Suprapubic skin (tissue), 4 donors: ENCODE measurements around the gene SPATS2. TPM values are rescaled to one million over a fixed set of nuclear protein-coding genes. Genes with fewer than 3 reads are reported as not detected.

Source experiments
- DNase-seq, 2 donors: peaks; one replicate each; pipeline ENCODE4 v3.0.0-alpha.2; 2019; ENCODE audit warnings: low spot score in 2 of 2
- H3K27ac ChIP-seq: fragments of 200-600 bp; sonication (generic); one replicate; pipeline ENCODE4 v1.5.1; 2019
- H3K27me3 ChIP-seq: fragments of 200-600 bp; sonication (generic); one replicate; pipeline ENCODE4 v1.5.1; 2019
- H3K36me3 ChIP-seq: fragments of 200-600 bp; sonication (generic); one replicate; pipeline ENCODE4 v1.5.1; 2019
- H3K4me1 ChIP-seq: fragments of 200-600 bp; sonication (generic); one replicate; pipeline ENCODE4 v1.5.1; 2019
- H3K4me3 ChIP-seq: fragments of 200-600 bp; sonication (generic); one replicate; pipeline ENCODE4 v1.5.1; 2019; ENCODE audit warnings: mild to moderate bottlenecking
- H3K9me3 ChIP-seq: fragments of 200-600 bp; sonication (generic); one replicate; pipeline ENCODE4 v1.5.1; 2019
- EP300 ChIP-seq: sonication (generic); formaldehyde crosslinking; IDR thresholded peaks from one replicate; pipeline ENCODE4 v1.6.1; 2017; ENCODE audit warnings: antibody characterized with exemption
- POLR2A ChIP-seq, 2 donors: fragments of 450-650 bp; IDR thresholded peaks; one replicate each; pipeline ENCODE4 v1.6.1; 2017; ENCODE audit warnings: antibody characterized with exemption in 2 of 2, mild to moderate bottlenecking in 2 of 2, moderate library complexity in 2 of 2
- POLR2AphosphoS5 ChIP-seq, 3 donors: sonication (generic); formaldehyde crosslinking; IDR thresholded peaks; one replicate each; pipeline ENCODE4 v1.6.1; 2017; ENCODE audit warnings: antibody characterized with exemption in 3 of 3
- WGBS: methylation state at CpG from one replicate; pipeline ENCODE4 v1.1.5; 2018; 5-methylcytosine and 5-hydroxymethylcytosine counted together
- total RNA-seq, 4 donors: library from RNA; depleted of rRNA; stranded (reverse); fragments of >200 nt; gene quantifications; one replicate each; pipeline ENCODE4 v1.1.0, GENCODE V29; 2016
- TF ChIP-seq, protein P1 (sequence below), 2 donors: fragments of 200-600 bp in 1 of 2; fragments of 450-650 bp in 1 of 2; sonication (generic) in 1 of 2; IDR thresholded peaks; one replicate each; pipeline ENCODE4 v1.5.1; 2016 to 2019; ENCODE audit warnings: antibody characterized with exemption in 2 of 2, mild to moderate bottlenecking in 1 of 2, moderate library complexity in 1 of 2

The SPATS2 gene
- total RNA-seq, 4 donors from 2014 or later, result 22.7 to 42.6 (median 27.2) TPM

- Histone ChIP-seq H3K36me3 (no peaks in the 10 kb centered on the region), H3K9me3 (no peaks in the 10 kb centered on the region), H3K27ac (no peak overlapping the region), H3K4me3 (no peak overlapping the region), H3K4me1 (peaks cover 14% of the 10 kb centered on the region), H3K27me3 (no peaks in the 10 kb centered on the region)
- TF ChIP-seq, protein P1, sequence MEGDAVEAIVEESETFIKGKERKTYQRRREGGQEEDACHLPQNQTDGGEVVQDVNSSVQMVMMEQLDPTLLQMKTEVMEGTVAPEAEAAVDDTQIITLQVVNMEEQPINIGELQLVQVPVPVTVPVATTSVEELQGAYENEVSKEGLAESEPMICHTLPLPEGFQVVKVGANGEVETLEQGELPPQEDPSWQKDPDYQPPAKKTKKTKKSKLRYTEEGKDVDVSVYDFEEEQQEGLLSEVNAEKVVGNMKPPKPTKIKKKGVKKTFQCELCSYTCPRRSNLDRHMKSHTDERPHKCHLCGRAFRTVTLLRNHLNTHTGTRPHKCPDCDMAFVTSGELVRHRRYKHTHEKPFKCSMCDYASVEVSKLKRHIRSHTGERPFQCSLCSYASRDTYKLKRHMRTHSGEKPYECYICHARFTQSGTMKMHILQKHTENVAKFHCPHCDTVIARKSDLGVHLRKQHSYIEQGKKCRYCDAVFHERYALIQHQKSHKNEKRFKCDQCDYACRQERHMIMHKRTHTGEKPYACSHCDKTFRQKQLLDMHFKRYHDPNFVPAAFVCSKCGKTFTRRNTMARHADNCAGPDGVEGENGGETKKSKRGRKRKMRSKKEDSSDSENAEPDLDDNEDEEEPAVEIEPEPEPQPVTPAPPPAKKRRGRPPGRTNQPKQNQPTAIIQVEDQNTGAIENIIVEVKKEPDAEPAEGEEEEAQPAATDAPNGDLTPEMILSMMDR (IDR thresholded peaks at IDR 0.05), result peak; percentile 8 to 17
- no peak for TF ChIP-seq POLR2AphosphoS5 (IDR thresholded peaks at IDR 0.05)
- TF ChIP-seq EP300, result no peak
- no peak for DNase-seq
- WGBS, result 26% methylated on average over 3 of the region's 3 CpGs
Measured at GRCh38 chr12:49357103-49357678, 10.1 kb upstream of the SPATS2 start.

GRCh38 chr12:49358483-49359141 is 8.7 kb upstream of the SPATS2 start:
- Histone ChIP-seq H3K27me3 (no peaks in the 10 kb centered on the region), H3K4me1 (peaks cover 21% of the 10 kb centered on the region), H3K27ac (no peak overlapping the region), H3K9me3 (no peaks in the 10 kb centered on the region), H3K36me3 (no peaks in the 10 kb centered on the region), H3K4me3 (no peak overlapping the region)
- WGBS, result 5% methylated on average over 7 of the region's 7 CpGs
- DNase-seq, result peak in 1 of 2 donors; percentile 44
- TF ChIP-seq POLR2AphosphoS5 (IDR thresholded peaks at IDR 0.05), result no peak
- TF ChIP-seq, protein P1 (IDR thresholded peaks at IDR 0.05), result peak; percentile 51 to 64

DNA sequence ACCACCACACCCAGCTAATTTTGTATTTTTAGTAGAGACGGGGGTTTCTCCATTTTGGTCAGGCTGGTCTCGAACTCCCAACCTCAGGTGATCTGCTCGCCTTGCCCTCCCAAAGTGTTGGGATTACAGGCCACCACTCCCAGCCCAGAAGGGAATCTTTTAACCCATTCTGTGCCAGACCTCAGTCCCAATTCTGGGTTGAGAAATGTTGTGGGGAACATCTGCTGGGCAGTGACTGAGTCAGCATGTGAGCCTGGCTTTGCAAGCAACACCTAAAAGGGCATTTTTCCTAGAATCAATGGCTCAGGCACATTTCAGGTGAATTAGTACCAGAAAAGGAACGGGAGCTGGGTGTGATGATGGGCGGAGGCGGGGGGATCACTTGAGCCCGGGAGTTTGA is 7.6 kb upstream of the SPATS2 start:
- 59% methylated on average over 7 of the region's 7 CpGs for WGBS
- Histone ChIP-seq H3K27ac (no peak overlapping the region), H3K36me3 (no peaks in the 10 kb centered on the region), H3K4me1 (peaks cover 21% of the 10 kb centered on the region), H3K27me3 (no peaks in the 10 kb centered on the region), H3K9me3 (no peaks in the 10 kb centered on the region), H3K4me3 (no peak overlapping the region)
- TF ChIP-seq POLR2AphosphoS5 (IDR thresholded peaks at IDR 0.05) (no peak), POLR2A (IDR thresholded peaks at IDR 0.05) (no peak), EP300 (no peak)
- TF ChIP-seq, protein P1 (IDR thresholded peaks at IDR 0.05), result no peak
- DNase-seq, result no peak

DNA sequence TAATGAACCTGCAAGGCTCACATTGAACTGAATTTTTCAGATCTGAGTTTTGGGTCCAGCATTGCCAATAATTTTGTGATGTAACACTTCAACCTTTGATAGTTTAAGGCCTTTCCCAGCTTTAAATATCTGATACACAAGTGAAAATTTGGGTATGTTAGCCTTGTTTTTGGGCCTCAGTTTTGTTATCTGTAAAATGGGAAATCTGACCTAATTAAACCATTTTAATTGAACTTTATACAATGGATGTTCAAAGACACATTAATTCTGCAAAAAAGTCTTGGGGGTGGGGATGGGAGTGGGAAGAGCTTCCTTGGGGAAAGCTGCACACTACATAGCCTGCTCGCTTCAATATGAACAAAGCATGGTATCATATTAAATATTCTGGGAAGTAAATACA is 5.2 kb upstream of the SPATS2 start:
- Histone ChIP-seq H3K27ac (no peak overlapping the region), H3K9me3 (no peaks in the 10 kb centered on the region), H3K4me3 (no peak overlapping the region), H3K36me3 (no peaks in the 10 kb centered on the region), H3K4me1 (peaks cover 35% of the 10 kb centered on the region), H3K27me3 (no peaks in the 10 kb centered on the region)
- TF ChIP-seq, protein P1 (IDR thresholded peaks at IDR 0.05), result no peak
- TF ChIP-seq POLR2A (IDR thresholded peaks at IDR 0.05) (no peak), EP300 (no peak), POLR2AphosphoS5 (IDR thresholded peaks at IDR 0.05) (no peak)
- DNase-seq, result no peak
- 86% methylated on average over 1 of the region's 1 CpG for WGBS

DNA sequence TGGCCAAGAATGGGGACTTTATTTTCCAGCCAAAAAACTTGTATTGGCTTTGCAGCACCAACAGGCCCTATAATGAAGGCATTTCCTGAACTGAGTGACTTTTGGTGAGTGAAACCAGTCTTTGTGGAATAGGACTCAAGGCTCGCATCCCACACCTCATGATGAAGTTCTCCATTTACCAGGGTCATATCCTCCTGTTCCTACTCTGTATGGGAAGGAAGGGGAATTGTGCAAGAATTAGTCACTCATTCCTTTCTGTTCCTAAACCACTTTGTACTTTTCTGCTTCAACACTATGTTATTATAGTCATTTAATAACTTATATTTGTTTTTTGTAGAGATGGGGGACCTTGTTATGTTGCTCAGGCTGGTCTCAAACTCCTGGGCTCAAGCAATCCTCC is 2.3 kb upstream of the SPATS2 start:
- TF ChIP-seq, protein P1 (IDR thresholded peaks at IDR 0.05), result no peak
- TF ChIP-seq POLR2AphosphoS5 (IDR thresholded peaks at IDR 0.05) (no peak), POLR2A (IDR thresholded peaks at IDR 0.05) (no peak), EP300 (no peak)
- Histone ChIP-seq H3K4me1 (peaks cover 44% of the 10 kb centered on the region), H3K36me3 (no peaks in the 10 kb centered on the region), H3K4me3 (no peak overlapping the region), H3K27ac (no peak overlapping the region), H3K27me3 (no peaks in the 10 kb centered on the region), H3K9me3 (no peaks in the 10 kb centered on the region)
- 68% methylated on average over 1 of the region's 1 CpG for WGBS
- no peak for DNase-seq
